Loucy (cell line): ENCODE data around the gene UBAC2.

Source experiments
- H2AFZ ChIP-seq: fragments of 200-600 bp; sonication (generic); 2 replicates; pipeline ENCODE4 v1.6.0; 2016; ENCODE audit warnings: antibody characterized with exemption, mild to moderate bottlenecking, low read length, moderate library complexity
- H3F3A ChIP-seq: fragments of 200-600 bp; 2 replicates; pipeline ENCODE4 v1.6.0; 2016; ENCODE audit warnings: antibody characterized with exemption, low read depth, mild to moderate bottlenecking
- H3K27me3 ChIP-seq: fragments of 200-600 bp; sonication (generic); 2 replicates; pipeline ENCODE4 v1.6.1; 2014; ENCODE audit warnings: low read length, mild to moderate bottlenecking; ENCODE audit not compliant: insufficient read depth, poor library complexity, severe bottlenecking
- H3K36me3 ChIP-seq: fragments of 200-600 bp; sonication (generic); 2 replicates; pipeline ENCODE4 v1.6.1; 2016; ENCODE audit warnings: low read length; ENCODE audit not compliant: insufficient read depth
- H3K4me1 ChIP-seq: fragments of 200-600 bp; sonication (generic); 2 replicates; pipeline ENCODE4 v1.5.1; 2014; ENCODE audit warnings: low read length, mild to moderate bottlenecking; ENCODE audit not compliant: insufficient read depth, poor library complexity, severe bottlenecking
- H3K4me2 ChIP-seq: fragments of 200-600 bp; sonication (generic); 2 replicates; pipeline ENCODE4 v1.6.0; 2014; ENCODE audit warnings: antibody characterized with exemption, low read length, low read depth, mild to moderate bottlenecking; ENCODE audit not compliant: poor library complexity, severe bottlenecking
- H3K4me3 ChIP-seq: fragments of 200-600 bp; sonication (generic); 2 replicates; pipeline ENCODE4 v1.5.1; 2014; ENCODE audit warnings: low read length, mild to moderate bottlenecking, mixed read lengths; ENCODE audit not compliant: poor library complexity, severe bottlenecking
- H3K79me2 ChIP-seq: fragments of 200-600 bp; sonication (generic); 2 replicates; pipeline ENCODE4 v1.6.1; 2014; ENCODE audit warnings: low read length; ENCODE audit not compliant: insufficient read depth
- H3K9ac ChIP-seq: fragments of 200-600 bp; sonication (generic); 2 replicates; pipeline ENCODE4 v1.6.0; 2014; ENCODE audit warnings: mild to moderate bottlenecking, low read depth, low read length, moderate library complexity; ENCODE audit not compliant: poor library complexity, severe bottlenecking
- H3K9me2 ChIP-seq: fragments of 200-600 bp; sonication (generic); replicated peaks from 2 replicates; pipeline ENCODE4 v1.6.1; 2016; ENCODE audit warnings: low read depth, low read length, mixed read lengths
- H3K9me3 ChIP-seq: fragments of 200-600 bp; sonication (generic); 2 replicates; pipeline ENCODE4 v1.6.1; 2014; ENCODE audit warnings: mild to moderate bottlenecking, antibody characterized with exemption, low read length, low read depth; ENCODE audit not compliant: insufficient read depth
- H4K20me1 ChIP-seq: fragments of 200-600 bp; sonication (generic); 2 replicates; pipeline ENCODE4 v1.6.0; 2014; ENCODE audit warnings: antibody characterized with exemption, low read length, mild to moderate bottlenecking; ENCODE audit not compliant: insufficient read depth, poor library complexity, severe bottlenecking
- CTCF ChIP-seq: fragments of 200-600 bp; sonication (generic); conservative IDR thresholded peaks from 2 replicates; pipeline ENCODE4 v1.5.1; 2014; ENCODE audit warnings: mild to moderate bottlenecking, antibody characterized with exemption, low read length
- EZH2phosphoT487 ChIP-seq: fragments of 200-600 bp; IDR thresholded peaks from 2 replicates; pipeline ENCODE4 v1.6.1; 2018; ENCODE audit warnings: antibody characterized with exemption, mild to moderate bottlenecking, moderate library complexity, borderline replicate concordance

UBAC2 gene

GRCh38 chr13:99158846-99159245 lies 41.8 kb upstream of the UBAC2 start:
- no peaks in the 10 kb centered on the region for H3F3A ChIP-seq
- H2AFZ ChIP-seq: no peak overlapping the region
- H3K9me2 ChIP-seq: no peaks in the 10 kb centered on the region
- H3K9me3 ChIP-seq: no peaks in the 10 kb centered on the region
- TF ChIP-seq CTCF (no peak), EZH2phosphoT487 (no peak)
- H4K20me1 ChIP-seq: no peaks in the 10 kb centered on the region
- no peak overlapping the region for H3K4me3 ChIP-seq
- H3K27me3 ChIP-seq: no peaks in the 10 kb centered on the region
- peaks cover 7% of the 10 kb centered on the region for H3K4me1 ChIP-seq
- H3K9ac ChIP-seq: no peak overlapping the region
- H3K79me2 ChIP-seq: no peaks in the 10 kb centered on the region
- no peaks in the 10 kb centered on the region for H3K36me3 ChIP-seq
- H3K4me2 ChIP-seq: no peak overlapping the region

GRCh38 chr13:99159331-99160061 lies 41.2 kb upstream of the UBAC2 start:
- TF ChIP-seq EZH2phosphoT487 (no peak), CTCF (no peak)

GRCh38 chr13:99160415-99160814 lies 40.2 kb upstream of the UBAC2 start:
- H3K79me2 ChIP-seq: no peaks in the 10 kb centered on the region
- no peak overlapping the region for H2AFZ ChIP-seq
- TF ChIP-seq EZH2phosphoT487 (no peak), CTCF (no peak)

More at GRCh38 chr13:99159331-99160061, 41.2 kb upstream of the UBAC2 start:
- Histone ChIP-seq H3F3A (no peaks in the 10 kb centered on the region), H2AFZ (no peak overlapping the region), H3K27me3 (no peaks in the 10 kb centered on the region), H3K36me3 (no peaks in the 10 kb centered on the region), H3K79me2 (no peaks in the 10 kb centered on the region), H3K9ac (no peak overlapping the region), H3K4me1 (peaks cover under 1% of the 10 kb centered on the region), H3K4me2 (no peak overlapping the region), H3K9me2 (no peaks in the 10 kb centered on the region), H4K20me1 (no peaks in the 10 kb centered on the region), H3K9me3 (no peaks in the 10 kb centered on the region), H3K4me3 (no peak overlapping the region)

More at GRCh38 chr13:99160415-99160814, 40.2 kb upstream of the UBAC2 start:
- Histone ChIP-seq H3K27me3 (no peaks in the 10 kb centered on the region), H3K9me3 (no peaks in the 10 kb centered on the region), H3K9me2 (no peaks in the 10 kb centered on the region), H3K4me1 (no peaks in the 10 kb centered on the region), H3K9ac (no peak overlapping the region), H4K20me1 (no peaks in the 10 kb centered on the region), H3K4me2 (no peak overlapping the region), H3K4me3 (no peak overlapping the region), H3F3A (no peaks in the 10 kb centered on the region), H3K36me3 (no peaks in the 10 kb centered on the region)
